Mesendoderm (in vitro differentiated cells): ENCODE data around the gene KCNMB2.

Experiments used
- DNase-seq: peaks from one replicate; pipeline ENCODE4 v3.0.0; 2013
- H2AK5ac ChIP-seq: 2 replicates; pipeline ENCODE4 v1.6.1; 2013; ENCODE audit warnings: low read length, inconsistent platforms
- H2BK120ac ChIP-seq: 2 replicates; pipeline ENCODE4 v1.6.1; 2013; ENCODE audit warnings: low read depth, mild to moderate bottlenecking, low read length, moderate library complexity, mixed read lengths
- H2BK15ac ChIP-seq: replicated peaks from 2 replicates; pipeline ENCODE4 v1.6.1; 2013; ENCODE audit warnings: low read depth, mild to moderate bottlenecking, moderate library complexity
- H2BK5ac ChIP-seq: 2 replicates; pipeline ENCODE4 v1.6.1; 2013; ENCODE audit warnings: low read length, inconsistent platforms
- H3K18ac ChIP-seq: 2 replicates; pipeline ENCODE4 v1.6.1; 2013; ENCODE audit warnings: mild to moderate bottlenecking, low read length, mixed read lengths
- H3K23ac ChIP-seq: one replicate; pipeline ENCODE4 v1.6.1; 2013; ENCODE audit warnings: low read length
- H3K27ac ChIP-seq: 2 replicates; pipeline ENCODE4 v1.5.1; 2013; ENCODE audit warnings: low read depth, mild to moderate bottlenecking, inconsistent platforms, low read length, moderate library complexity
- H3K27me3 ChIP-seq: 2 replicates; pipeline ENCODE4 v1.6.1; 2013; ENCODE audit warnings: low read length, control low read depth, mild to moderate bottlenecking, inconsistent platforms; ENCODE audit not compliant: insufficient read depth, poor library complexity
- H3K36me3 ChIP-seq: 2 replicates; pipeline ENCODE4 v1.6.1; 2013; ENCODE audit warnings: low read length, inconsistent platforms; ENCODE audit not compliant: control insufficient read depth, insufficient read depth
- H3K4ac ChIP-seq: one replicate; pipeline ENCODE4 v1.6.1; 2013; ENCODE audit warnings: low read depth, mild to moderate bottlenecking, low read length, moderate library complexity
- H3K4me1 ChIP-seq: 2 replicates; pipeline ENCODE4 v1.6.1; 2013; ENCODE audit warnings: low read depth, low read length, inconsistent platforms; ENCODE audit not compliant: control insufficient read depth
- H3K4me2 ChIP-seq: 2 replicates; pipeline ENCODE4 v1.6.1; 2013; ENCODE audit warnings: low read length
- H3K4me3 ChIP-seq: 2 replicates; pipeline ENCODE4 v1.5.1; 2013; ENCODE audit warnings: mild to moderate bottlenecking, low read length
- H3K56ac ChIP-seq: one replicate; pipeline ENCODE4 v1.6.1; 2013; ENCODE audit warnings: low read length
- H3K79me1 ChIP-seq: 2 replicates; pipeline ENCODE4 v1.6.1; 2013; ENCODE audit warnings: low read length, inconsistent platforms
- H3K79me2 ChIP-seq: 2 replicates; pipeline ENCODE4 v1.6.1; 2013; ENCODE audit warnings: mild to moderate bottlenecking, low read length; ENCODE audit not compliant: control insufficient read depth, insufficient read depth
- H3K9ac ChIP-seq: 2 replicates; pipeline ENCODE4 v1.6.1; 2013; ENCODE audit warnings: low read length, inconsistent platforms
- H4K5ac ChIP-seq: one replicate; pipeline ENCODE4 v1.6.1; 2013; ENCODE audit warnings: low read length
- H4K8ac ChIP-seq: one replicate; pipeline ENCODE4 v1.6.1; 2013; ENCODE audit warnings: low read depth, mild to moderate bottlenecking, control low read depth, low read length, moderate library complexity
- WGBS: extraction: QIAGEN DNeasy Blood & Tissue Kit; methylation state at CpG from one replicate; pipeline ENCODE4 v1.1.7; 2013; ENCODE audit warnings: low lambda C conversion rate, missing lambda C conversion rate; ENCODE audit not compliant: insufficient coverage; ENCODE audit errors: extremely low coverage; 5-methylcytosine and 5-hydroxymethylcytosine counted together

Gene KCNMB2

DNA sequence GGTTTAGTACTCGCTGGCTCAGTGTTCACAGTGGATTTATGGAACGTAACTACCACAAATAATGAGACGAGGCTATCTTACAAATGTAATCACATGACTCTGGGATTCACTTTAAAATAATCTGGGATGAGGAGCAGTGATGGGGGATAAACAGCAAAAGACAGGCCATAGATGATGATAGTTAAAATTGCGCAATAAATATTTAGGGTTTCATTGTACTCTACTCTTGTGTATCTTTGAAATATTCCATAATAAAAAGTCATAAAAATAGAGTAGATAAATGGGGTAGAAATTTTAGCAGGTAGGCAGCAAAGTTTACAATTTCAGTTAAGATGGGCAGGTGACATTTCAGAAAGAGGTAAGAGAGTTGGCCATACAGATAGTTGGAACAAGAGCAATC is 196.6 kb downstream of the KCNMB2 start:
- Histone ChIP-seq H3K79me1 (no peaks in the 10 kb centered on the region), H3K18ac (no peak overlapping the region), H3K79me2 (no peaks in the 10 kb centered on the region), H3K4me3 (no peak overlapping the region), H3K4ac (no peak overlapping the region), H3K9ac (no peak overlapping the region), H2BK5ac (no peak overlapping the region), H2AK5ac (no peak overlapping the region), H4K5ac (no peak overlapping the region), H2BK120ac (no peak overlapping the region), H3K4me1 (peaks cover 1% of the 10 kb centered on the region), H3K36me3 (no peaks in the 10 kb centered on the region), H3K27ac (no peak overlapping the region), H3K27me3 (no peaks in the 10 kb centered on the region), H3K23ac (no peak overlapping the region), H3K4me2 (no peak overlapping the region), H2BK15ac (no peak overlapping the region), H3K56ac (no peak overlapping the region), H4K8ac (no peak overlapping the region)
- WGBS: no CpG with 5 or more reads among the region's 4 CpGs
- no peak for DNase-seq

DNA sequence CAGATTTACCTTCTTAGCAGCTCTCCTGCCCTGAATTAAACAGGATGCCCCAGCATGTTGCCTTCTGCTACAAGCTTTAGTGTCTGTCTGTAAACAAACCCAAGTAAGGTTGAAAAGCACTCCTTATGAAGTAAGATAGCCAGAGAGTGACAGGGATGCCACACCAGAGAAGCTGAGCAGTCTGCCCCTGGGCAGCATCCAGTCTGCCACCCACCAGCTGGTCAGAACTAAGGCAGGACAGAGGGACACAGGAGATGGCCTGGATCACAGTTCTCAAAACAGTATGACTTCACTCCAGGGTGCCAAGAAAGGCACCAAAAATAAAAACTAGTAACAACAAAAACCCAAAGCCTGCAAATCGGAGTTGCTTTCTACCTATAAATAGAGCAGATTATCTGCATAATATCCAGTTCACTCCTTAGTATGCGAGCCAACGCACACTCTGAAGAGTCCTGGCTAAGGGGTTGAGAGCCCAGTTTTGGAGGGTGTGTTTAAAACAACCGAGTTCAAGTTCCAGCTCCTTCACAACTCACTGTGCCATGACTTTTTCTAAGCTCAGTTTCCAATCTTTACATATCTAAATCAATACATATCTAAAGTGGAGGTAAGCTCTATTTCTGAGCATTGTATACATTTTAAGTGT is 198.9 kb downstream of the KCNMB2 start:
- Histone ChIP-seq H3K27ac (no peak overlapping the region), H3K4me1 (peaks cover 4% of the 10 kb centered on the region), H4K5ac (no peak overlapping the region), H4K8ac (no peak overlapping the region), H2BK5ac (no peak overlapping the region), H3K9ac (no peak overlapping the region), H3K36me3 (no peaks in the 10 kb centered on the region), H2AK5ac (no peak overlapping the region), H2BK15ac (no peak overlapping the region), H3K23ac (no peak overlapping the region), H3K56ac (no peak overlapping the region), H3K79me2 (no peaks in the 10 kb centered on the region), H3K18ac (no peak overlapping the region), H2BK120ac (no peak overlapping the region), H3K79me1 (no peaks in the 10 kb centered on the region), H3K4ac (no peak overlapping the region), H3K4me3 (no peak overlapping the region), H3K4me2 (no peak overlapping the region), H3K27me3 (no peaks in the 10 kb centered on the region)
- no peak for DNase-seq
- WGBS: no CpG with 5 or more reads among the region's 4 CpGs

DNA sequence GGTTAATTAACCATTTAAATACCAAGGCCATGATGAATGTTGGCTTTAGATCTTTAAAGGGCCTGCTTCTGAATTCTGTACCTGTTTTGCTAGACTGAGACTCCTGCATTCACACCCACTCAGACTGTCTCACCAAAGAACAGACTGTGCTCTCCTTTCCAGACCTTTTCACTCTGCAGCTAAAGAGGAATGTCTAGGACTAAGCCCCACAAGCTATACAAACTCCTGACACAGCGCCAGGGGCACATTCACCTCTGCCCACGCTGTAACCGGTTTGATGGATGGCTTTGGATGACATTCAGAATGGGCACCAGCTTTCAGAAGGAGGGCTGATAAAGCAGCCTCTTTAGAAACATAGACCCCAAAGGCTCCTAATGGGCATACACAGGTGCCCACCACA is 200.1 kb downstream of the KCNMB2 start:
- H3K56ac ChIP-seq: no peak overlapping the region
- no peak overlapping the region for H3K27ac ChIP-seq
- H3K18ac ChIP-seq: no peak overlapping the region
- no peaks in the 10 kb centered on the region for H3K79me2 ChIP-seq
- peaks cover 4% of the 10 kb centered on the region for H3K4me1 ChIP-seq
- no peak overlapping the region for H3K4me2 ChIP-seq
- no peak overlapping the region for H2BK120ac ChIP-seq
- DNase-seq: no peak
- H3K36me3 ChIP-seq: no peaks in the 10 kb centered on the region
- no peak overlapping the region for H4K8ac ChIP-seq
- no peak overlapping the region for H2AK5ac ChIP-seq
- H3K4me3 ChIP-seq: no peak overlapping the region
- no CpG with 5 or more reads among the region's 3 CpGs for WGBS
- no peaks in the 10 kb centered on the region for H3K79me1 ChIP-seq
- no peak overlapping the region for H2BK15ac ChIP-seq
- H4K5ac ChIP-seq: no peak overlapping the region
- no peak overlapping the region for H2BK5ac ChIP-seq
- no peak overlapping the region for H3K23ac ChIP-seq
- H3K27me3 ChIP-seq: no peaks in the 10 kb centered on the region
- no peak overlapping the region for H3K9ac ChIP-seq
- H3K4ac ChIP-seq: no peak overlapping the region

DNA sequence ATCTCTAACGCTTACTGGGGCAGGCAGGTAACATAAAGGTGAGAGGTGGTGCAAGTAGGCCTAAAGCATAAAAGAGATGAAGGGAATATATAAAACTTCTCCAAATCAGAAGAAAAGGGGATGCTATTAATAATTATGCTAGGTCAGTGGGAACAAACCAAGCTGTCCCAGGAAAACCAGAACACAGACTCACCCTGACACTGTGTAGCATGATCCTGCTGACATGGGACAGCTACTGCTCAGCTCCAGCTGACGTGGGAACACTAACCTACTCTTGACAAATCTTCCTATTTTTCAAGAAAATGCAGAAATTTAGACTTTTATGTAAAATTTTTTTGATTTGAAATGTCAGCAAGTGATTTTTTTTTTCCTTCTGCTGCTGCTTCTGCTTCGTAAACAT is 203.5 kb downstream of the KCNMB2 start:
- no CpG with 5 or more reads among the region's 3 CpGs for WGBS
- H3K27ac ChIP-seq: no peak overlapping the region
- H3K18ac ChIP-seq: no peak overlapping the region
- H3K79me1 ChIP-seq: no peaks in the 10 kb centered on the region
- H3K56ac ChIP-seq: no peak overlapping the region
- no peaks in the 10 kb centered on the region for H3K27me3 ChIP-seq
- H3K23ac ChIP-seq: no peak overlapping the region
- no peak overlapping the region for H2BK15ac ChIP-seq
- H3K79me2 ChIP-seq: no peaks in the 10 kb centered on the region
- H4K8ac ChIP-seq: no peak overlapping the region
- H2BK5ac ChIP-seq: no peak overlapping the region
- H4K5ac ChIP-seq: no peak overlapping the region
- H3K4ac ChIP-seq: no peak overlapping the region
- H3K4me1 ChIP-seq: peaks cover 4% of the 10 kb centered on the region
- H3K9ac ChIP-seq: no peak overlapping the region
- no peak overlapping the region for H3K4me2 ChIP-seq
- no peak for DNase-seq
- H2AK5ac ChIP-seq: no peak overlapping the region
- H3K4me3 ChIP-seq: no peak overlapping the region
- H3K36me3 ChIP-seq: no peaks in the 10 kb centered on the region
- H2BK120ac ChIP-seq: no peak overlapping the region

DNA sequence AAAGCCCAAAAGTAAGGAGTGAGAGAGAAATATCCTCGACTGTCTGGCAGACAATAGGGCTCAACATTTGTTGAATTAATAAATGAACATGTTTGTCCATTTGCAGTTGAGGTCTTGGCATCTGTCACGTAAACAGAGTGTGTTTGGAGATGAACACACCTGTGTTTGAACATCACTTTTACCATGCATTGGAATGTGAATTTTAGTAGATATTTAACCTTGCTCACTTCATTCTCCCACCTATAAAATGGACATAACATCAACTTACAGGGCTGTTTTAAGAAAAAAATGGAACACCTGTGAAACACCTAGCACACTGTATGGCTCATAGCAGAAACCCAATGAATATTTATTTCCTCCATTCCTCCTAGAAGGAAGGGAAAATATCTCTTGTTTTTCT is 204.8 kb downstream of the KCNMB2 start:
- no peak for DNase-seq
- no peaks in the 10 kb centered on the region for H3K79me1 ChIP-seq
- no peak overlapping the region for H4K8ac ChIP-seq
- no peak overlapping the region for H2BK15ac ChIP-seq
- no peak overlapping the region for H3K4me2 ChIP-seq
- no peak overlapping the region for H3K9ac ChIP-seq
- no peak overlapping the region for H3K4ac ChIP-seq
- no peak overlapping the region for H3K23ac ChIP-seq
- H3K18ac ChIP-seq: no peak overlapping the region
- peaks cover 2% of the 10 kb centered on the region for H3K4me1 ChIP-seq
- H3K27me3 ChIP-seq: no peaks in the 10 kb centered on the region
- no peak overlapping the region for H2BK120ac ChIP-seq
- H3K56ac ChIP-seq: no peak overlapping the region
- H2AK5ac ChIP-seq: no peak overlapping the region
- no peaks in the 10 kb centered on the region for H3K79me2 ChIP-seq
- no peak overlapping the region for H2BK5ac ChIP-seq
- no peak overlapping the region for H3K4me3 ChIP-seq
- H3K36me3 ChIP-seq: no peaks in the 10 kb centered on the region
- WGBS: no CpG with 5 or more reads among the region's 2 CpGs
- no peak overlapping the region for H3K27ac ChIP-seq
- H4K5ac ChIP-seq: no peak overlapping the region

DNA sequence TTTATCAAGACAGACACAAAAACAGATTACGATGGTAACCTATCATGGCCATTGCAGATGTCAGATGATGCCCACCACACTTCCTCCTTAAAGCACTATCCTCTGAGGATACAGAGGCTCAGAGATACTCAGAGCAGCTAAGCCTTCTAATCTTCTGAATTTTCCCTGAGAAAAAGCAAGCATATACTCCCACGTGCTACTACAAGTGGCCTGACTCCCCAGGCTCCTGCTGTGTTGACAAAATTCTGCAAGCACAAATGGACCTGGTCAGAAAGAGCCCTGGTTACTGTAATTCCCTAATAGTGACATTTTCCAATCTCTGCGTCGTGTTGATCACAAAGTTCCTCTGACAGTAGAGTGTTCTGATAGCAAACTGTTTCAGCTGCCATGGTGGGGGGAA is 207.1 kb downstream of the KCNMB2 start:
- no CpG with 5 or more reads among the region's 4 CpGs for WGBS
- Histone ChIP-seq H3K18ac (no peak overlapping the region), H4K5ac (no peak overlapping the region), H2BK5ac (no peak overlapping the region), H3K4me1 (peaks cover under 1% of the 10 kb centered on the region), H3K4me3 (no peak overlapping the region), H4K8ac (no peak overlapping the region), H3K23ac (no peak overlapping the region), H2BK15ac (no peak overlapping the region), H3K56ac (no peak overlapping the region), H3K4me2 (no peak overlapping the region), H3K4ac (no peak overlapping the region), H3K79me1 (no peaks in the 10 kb centered on the region), H2BK120ac (no peak overlapping the region), H2AK5ac (no peak overlapping the region), H3K9ac (no peak overlapping the region), H3K36me3 (no peaks in the 10 kb centered on the region), H3K27me3 (no peaks in the 10 kb centered on the region), H3K79me2 (no peaks in the 10 kb centered on the region), H3K27ac (no peak overlapping the region)
- DNase-seq: peak; percentile 23
